ENCODE data around the gene LENG8. TPM values are rescaled to one million over a fixed set of nuclear protein-coding genes. Genes with fewer than 3 reads are reported as not detected.
A peak's percentile ranks its signal among the peaks of the same experiment; 100 is the strongest.

Gene LENG8
- total RNA-seq, 2 donors from 2014 or later = 139 to 171 TPM

- H3K4me3 Mint-ChIP-seq = peak overlapping the region; percentile 68
- no peaks in the 10 kb centered on the region for H3K9me3 ChIP-seq (ENCODE audit: control insufficient read depth, low read length)
Measured at GRCh38 chr19:54462655-54463530, 13.9 kb downstream of the LENG8 start.

GRCh38 chr19:54463531-54464043, 14.6 kb downstream of the LENG8 start, which contains the start of gene LENG9:
Gene LENG9 (minus strand): TSS chr19:54463778. CDS start chr19:54463526, 252 bp downstream.
- Histone ChIP-seq H3K9ac (ENCODE audit: extremely low read depth, low read length, poor library complexity, severe bottlenecking) (peak within 1 kb of the TSS; percentile 63), H3K27ac (ENCODE audit: low read depth, low read length) (peak within 1 kb of the TSS; percentile 88), H3K36me3 (ENCODE audit: control insufficient read depth, insufficient read depth, low read length) (peaks cover 25% of the 10 kb centered on the region), H3K27me3 (ENCODE audit: control insufficient read depth, insufficient read depth, low read length, poor library complexity, severe bottlenecking) (peaks cover 5% of the 10 kb centered on the region), H3K4me3 (ENCODE audit: low read length) (peak within 1 kb of the TSS; percentile 82), H3K4me1 (ENCODE audit: control insufficient read depth, insufficient read depth, low read length) (no peaks in the 10 kb centered on the region), H3K9me3 (ENCODE audit: control insufficient read depth, low read length) (no peaks in the 10 kb centered on the region)
- no peaks in the 10 kb centered on the region for H3K4me1 Mint-ChIP-seq
- H3K27ac Mint-ChIP-seq = peak within 1 kb of the TSS; percentile 90
- H3K9me3 Mint-ChIP-seq = peaks cover 7% of the 10 kb centered on the region
- peak within 1 kb of the TSS; percentile 68 for H3K4me3 Mint-ChIP-seq
- H3K27me3 Mint-ChIP-seq (ENCODE audit: insufficient read depth) = peaks cover 23% of the 10 kb centered on the region
- peak; percentile 99 for DNase-seq
- 1 to 2% methylated on average over 15 to 41 of the region's 41 CpGs for WGBS, 2 experiments (ENCODE audit: insufficient coverage in 1 of 2, insufficient read length in 1 of 2)
- H3K36me3 Mint-ChIP-seq (ENCODE audit: low read depth) = peaks cover 24% of the 10 kb centered on the region
- no peak for TF ChIP-seq CTCF (conservative IDR thresholded peaks at IDR 0.05)

More at GRCh38 chr19:54462655-54463530, 13.9 kb downstream of the LENG8 start:
- no peaks in the 10 kb centered on the region for H3K4me1 ChIP-seq (ENCODE audit: control insufficient read depth, insufficient read depth, low read length)
- WGBS, 2 experiments (ENCODE audit: insufficient coverage in 1 of 2, insufficient read length in 1 of 2) = 12 to 24% methylated on average over 22 to 91 of the region's 91 CpGs
- no peaks in the 10 kb centered on the region for H3K27me3 ChIP-seq (ENCODE audit: control insufficient read depth, insufficient read depth, low read length, poor library complexity, severe bottlenecking)
- H3K9me3 Mint-ChIP-seq = peaks cover 7% of the 10 kb centered on the region
- H3K27me3 Mint-ChIP-seq (ENCODE audit: insufficient read depth) = peaks cover 17% of the 10 kb centered on the region
- peak; percentile 67 for TF ChIP-seq CTCF (conservative IDR thresholded peaks at IDR 0.05)
- no peaks in the 10 kb centered on the region for H3K4me1 Mint-ChIP-seq
- H3K4me3 ChIP-seq (ENCODE audit: low read length) = peak overlapping the region; percentile 82
- H3K36me3 ChIP-seq (ENCODE audit: control insufficient read depth, insufficient read depth, low read length) = peaks cover 32% of the 10 kb centered on the region
- H3K27ac Mint-ChIP-seq = no peak overlapping the region
- H3K27ac ChIP-seq (ENCODE audit: low read depth, low read length) = peak overlapping the region; percentile 70
- peak; percentile 91 for DNase-seq
- peaks cover 31% of the 10 kb centered on the region for H3K36me3 Mint-ChIP-seq (ENCODE audit: low read depth)
- peak overlapping the region; percentile 63 for H3K9ac ChIP-seq (ENCODE audit: extremely low read depth, low read length, poor library complexity, severe bottlenecking)

GRCh38 chr19:54464044-54464629, 15.1 kb downstream of the LENG8 start:
- Histone ChIP-seq H3K9me3 (ENCODE audit: control insufficient read depth, low read length) (no peaks in the 10 kb centered on the region), H3K36me3 (ENCODE audit: control insufficient read depth, insufficient read depth, low read length) (peaks cover 19% of the 10 kb centered on the region), H3K4me1 (ENCODE audit: control insufficient read depth, insufficient read depth, low read length) (no peaks in the 10 kb centered on the region), H3K27me3 (ENCODE audit: control insufficient read depth, insufficient read depth, low read length, poor library complexity, severe bottlenecking) (peaks cover 7% of the 10 kb centered on the region), H3K4me3 (ENCODE audit: low read length) (peak overlapping the region; percentile 82), H3K9ac (ENCODE audit: extremely low read depth, low read length, poor library complexity, severe bottlenecking) (peak overlapping the region; percentile 62), H3K27ac (ENCODE audit: low read depth, low read length) (peak overlapping the region; percentile 88)
- Mint-ChIP-seq H3K36me3 (ENCODE audit: low read depth) (peaks cover 19% of the 10 kb centered on the region), H3K27me3 (ENCODE audit: insufficient read depth) (peaks cover 29% of the 10 kb centered on the region), H3K27ac (peak overlapping the region; percentile 90), H3K4me3 (peak overlapping the region; percentile 68), H3K9me3 (peaks cover 7% of the 10 kb centered on the region), H3K4me1 (no peaks in the 10 kb centered on the region)
- WGBS, 2 experiments (ENCODE audit: insufficient coverage in 1 of 2, insufficient read length in 1 of 2) = 0 to 2% methylated on average over 25 to 26 of the region's 26 CpGs
- DNase-seq = peak; percentile 99
- TF ChIP-seq CTCF (conservative IDR thresholded peaks at IDR 0.05) = no peak
